Upper lobe of left lung (tissue), 6 donors: Measurements from ENCODE around the gene MOSMO. TPM values are rescaled to one million over a fixed set of nuclear protein-coding genes. Genes with fewer than 3 reads are reported as not detected.

Source experiments
- ATAC-seq, 2 donors: fragments of 200-7000 bp; cut with Tn5 transposase; one replicate each; pipeline ENCODE4 v1.9.1; 2022; ENCODE audit warnings: mild to moderate bottlenecking in 2 of 2, moderate library complexity in 2 of 2; ENCODE audit not compliant: low FRiP score in 2 of 2
- DNase-seq, 2 donors: peaks; one replicate each; pipeline ENCODE4 v3.0.0-alpha.2; 2019 to 2020
- H3K27ac ChIP-seq, 4 donors: fragments of 200-600 bp; sonication (generic); one replicate each; pipeline ENCODE4 v1.5.1; 2016 to 2019
- H3K27me3 ChIP-seq, 4 donors: fragments of 200-600 bp; sonication (generic); one replicate each; pipeline ENCODE4 v1.5.1; 2017 to 2019
- H3K36me3 ChIP-seq, 4 donors: fragments of 200-600 bp; sonication (generic); one replicate each; pipeline ENCODE4 v1.5.1; 2016 to 2019
- H3K4me1 ChIP-seq, 4 donors: fragments of 200-600 bp; sonication (generic); one replicate each; pipeline ENCODE4 v1.5.1; 2018 to 2019
- H3K4me3 ChIP-seq, 4 donors: fragments of 200-600 bp; sonication (generic); one replicate each; pipeline ENCODE4 v1.5.1; 2017 to 2019; ENCODE audit warnings: mild to moderate bottlenecking in 2 of 4, moderate library complexity in 1 of 4
- H3K9me3 ChIP-seq, 4 donors: fragments of 200-600 bp; sonication (generic); one replicate each; pipeline ENCODE4 v1.5.1; 2018 to 2019
- CTCF ChIP-seq, 6 experiments: fragments of 450-650 bp in 4 of 6; fragments of 200-600 bp in 2 of 6; sonication (generic) in 2 of 6; IDR thresholded peaks; one replicate each; pipeline ENCODE4 v1.5.1; 2016 to 2019; ENCODE audit warnings: antibody characterized with exemption in 6 of 6
- EP300 ChIP-seq, 4 donors: sonication (generic); formaldehyde crosslinking; IDR thresholded peaks; one replicate each; pipeline ENCODE4 v1.5.1; 2017; ENCODE audit warnings: antibody characterized with exemption in 4 of 4, control low read depth in 2 of 4
- POLR2A ChIP-seq, 4 donors: fragments of 450-650 bp; IDR thresholded peaks; one replicate each; pipeline ENCODE4 v1.5.1; 2016 to 2017; ENCODE audit warnings: antibody characterized with exemption in 4 of 4, mild to moderate bottlenecking in 2 of 4
- POLR2AphosphoS5 ChIP-seq, 2 donors: sonication (generic); formaldehyde crosslinking; IDR thresholded peaks; one replicate each; pipeline ENCODE4 v1.5.1; 2017; ENCODE audit warnings: antibody characterized with exemption in 2 of 2
- WGBS, 2 donors: methylation state at CpG; one replicate each; pipeline ENCODE4 v1.1.5; 2017 to 2018; 5-methylcytosine and 5-hydroxymethylcytosine counted together
- total RNA-seq, 6 donors: library from RNA; depleted of rRNA in 4 of 6; stranded (reverse); fragments of >200 nt in 4 of 6; gene quantifications; one replicate each; pipeline versions ENCODE4 v1.1.0 to v1.2.1, GENCODE V29; 2016 to 2021
- donor health status: DM: no; HTN: no; CAD: no; lungs with moderate emphysema.
- donor health status: DM: no; HTN: yes; CAD: no; lungs with severe emphysema.

MOSMO gene
- total RNA-seq, 6 donors from 2014 or later: 10.8 to 24.6 (median 15.9) TPM

DNA sequence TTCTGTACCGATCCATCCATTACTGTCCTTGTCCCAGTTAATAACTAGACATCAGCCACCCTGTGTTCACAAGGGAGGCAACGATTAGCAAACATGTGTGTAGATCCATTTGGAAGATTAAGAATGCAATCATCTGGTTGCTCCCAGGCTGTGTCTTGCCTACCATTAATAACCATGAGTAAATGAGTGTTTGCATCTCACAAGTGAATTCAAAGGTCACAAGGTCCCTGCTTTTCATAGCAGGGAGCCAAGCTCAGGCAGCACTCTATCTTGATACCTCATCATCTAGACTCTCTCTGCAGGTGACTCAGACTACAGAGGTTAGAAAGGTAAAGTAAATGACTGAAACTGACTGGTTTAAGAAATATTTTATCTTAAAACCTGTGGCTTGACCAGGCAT, 109.7 kb downstream of the MOSMO start:
- Histone ChIP-seq H3K36me3 (no peaks in the 10 kb centered on the region), H3K9me3 (no peaks in the 10 kb centered on the region), H3K4me1 (no peaks in the 10 kb centered on the region), H3K27ac (no peak overlapping the region), H3K27me3 (no peaks in the 10 kb centered on the region), H3K4me3 (no peak overlapping the region)
- DNase-seq (no peak), ATAC-seq (no peak)
- TF ChIP-seq EP300 (IDR thresholded peaks at IDR 0.05) (no peak), POLR2AphosphoS5 (IDR thresholded peaks at IDR 0.05) (no peak), CTCF (IDR thresholded peaks at IDR 0.05) (no peak), POLR2A (IDR thresholded peaks at IDR 0.05) (no peak)
- WGBS, 2 donors: 87 to 95% methylated on average over 2 of the region's 2 CpGs

GRCh38 chr16:22120440-22120839, 112.5 kb downstream of the MOSMO start:
- DNase-seq (no peak), ATAC-seq (no peak)
- Histone ChIP-seq H3K4me3 (no peak overlapping the region), H3K9me3 (no peaks in the 10 kb centered on the region), H3K4me1 (no peaks in the 10 kb centered on the region), H3K27ac (no peak overlapping the region), H3K36me3 (no peaks in the 10 kb centered on the region), H3K27me3 (no peaks in the 10 kb centered on the region)
- 75 to 78% methylated on average over 3 of the region's 3 CpGs for WGBS, 2 donors
- TF ChIP-seq POLR2AphosphoS5 (IDR thresholded peaks at IDR 0.05) (no peak), CTCF (IDR thresholded peaks at IDR 0.05) (no peak), EP300 (IDR thresholded peaks at IDR 0.05) (no peak), POLR2A (IDR thresholded peaks at IDR 0.05) (no peak)

- Histone ChIP-seq H3K27me3 (no peaks in the 10 kb centered on the region), H3K4me3 (no peak overlapping the region), H3K27ac (no peak overlapping the region), H3K9me3 (no peaks in the 10 kb centered on the region), H3K36me3 (no peaks in the 10 kb centered on the region), H3K4me1 (no peaks in the 10 kb centered on the region)
- no peak for TF ChIP-seq POLR2A (IDR thresholded peaks at IDR 0.05)
- no peak for TF ChIP-seq CTCF (IDR thresholded peaks at IDR 0.05)
- TF ChIP-seq POLR2AphosphoS5 (IDR thresholded peaks at IDR 0.05): no peak
- no peak for TF ChIP-seq EP300 (IDR thresholded peaks at IDR 0.05)
- DNase-seq: no peak
- no peak for ATAC-seq
These were observed 114.3 kb downstream of the MOSMO start for GRCh38 chr16:22122239-22122638.

- DNase-seq: no peak
- TF ChIP-seq POLR2AphosphoS5 (IDR thresholded peaks at IDR 0.05): no peak
- no peak for TF ChIP-seq EP300 (IDR thresholded peaks at IDR 0.05)
- TF ChIP-seq CTCF (IDR thresholded peaks at IDR 0.05): no peak
- TF ChIP-seq POLR2A (IDR thresholded peaks at IDR 0.05): no peak
- Histone ChIP-seq H3K27ac (no peak overlapping the region), H3K9me3 (no peaks in the 10 kb centered on the region), H3K4me1 (no peaks in the 10 kb centered on the region), H3K27me3 (no peaks in the 10 kb centered on the region), H3K36me3 (no peaks in the 10 kb centered on the region), H3K4me3 (no peak overlapping the region)
- no peak for ATAC-seq
- WGBS, 2 donors: 50 to 52% methylated on average over 3 of the region's 3 CpGs
These were observed 115.2 kb downstream of the MOSMO start for GRCh38 chr16:22123146-22123545.

- TF ChIP-seq EP300 (IDR thresholded peaks at IDR 0.05) (no peak), CTCF (IDR thresholded peaks at IDR 0.05) (no peak), POLR2AphosphoS5 (IDR thresholded peaks at IDR 0.05) (no peak), POLR2A (IDR thresholded peaks at IDR 0.05) (no peak)
- DNase-seq: no peak
These were observed 116.0 kb downstream of the MOSMO start for GRCh38 chr16:22123759-22124490.

More at GRCh38 chr16:22123759-22124490, 116.0 kb downstream of the MOSMO start:
- Histone ChIP-seq H3K27ac (no peak overlapping the region), H3K4me3 (no peak overlapping the region), H3K36me3 (no peaks in the 10 kb centered on the region), H3K9me3 (no peaks in the 10 kb centered on the region), H3K27me3 (no peaks in the 10 kb centered on the region), H3K4me1 (no peaks in the 10 kb centered on the region)
- ATAC-seq: no peak
- 92 to 97% methylated on average over 6 of the region's 7 CpGs for WGBS, 2 donors
